ENCODE measurements around the gene ARHGEF28.

ARHGEF28 gene

GRCh38 chr5:73960426-73960825 lies 334.4 kb downstream of the ARHGEF28 start:
- DNase-seq (ENCODE audit: low read depth in 2 of 2) = no peak

GRCh38 chr5:73962801-73963425 lies 336.9 kb downstream of the ARHGEF28 start:
- DNase-seq (ENCODE audit: low read depth in 2 of 2) = no peak

- no peak for DNase-seq (ENCODE audit: low read depth in 2 of 2)
These were observed 338.4 kb downstream of the ARHGEF28 start for GRCh38 chr5:73964352-73964865.

GRCh38 chr5:73966451-73966850 lies 340.5 kb downstream of the ARHGEF28 start:
- DNase-seq (ENCODE audit: low read depth in 2 of 2) = no peak

- DNase-seq (ENCODE audit: low read depth in 2 of 2) = no peak
These were observed 341.4 kb downstream of the ARHGEF28 start for GRCh38 chr5:73967347-73967746.

GRCh38 chr5:73968246-73968645 lies 342.2 kb downstream of the ARHGEF28 start:
- no peak for DNase-seq (ENCODE audit: low read depth in 2 of 2)

GRCh38 chr5:73968729-73969128 lies 342.7 kb downstream of the ARHGEF28 start:
- no peak for DNase-seq (ENCODE audit: low read depth in 2 of 2)

GRCh38 chr5:73969195-73970036 lies 343.4 kb downstream of the ARHGEF28 start:
- DNase-seq (ENCODE audit: low read depth in 2 of 2) = no peak

- DNase-seq (ENCODE audit: low read depth in 2 of 2) = no peak
These were observed 345.3 kb downstream of the ARHGEF28 start for GRCh38 chr5:73971326-73971725.

- DNase-seq (ENCODE audit: low read depth in 2 of 2) = no peak
These were observed 347.1 kb downstream of the ARHGEF28 start for GRCh38 chr5:73973135-73973534.

GRCh38 chr5:73974871-73975360 lies 348.9 kb downstream of the ARHGEF28 start:
- DNase-seq (ENCODE audit: low read depth in 2 of 2) = no peak

GRCh38 chr5:73975845-73976244 lies 349.8 kb downstream of the ARHGEF28 start:
- no peak for DNase-seq (ENCODE audit: low read depth in 2 of 2)

- no peak for DNase-seq (ENCODE audit: low read depth in 2 of 2)
These were observed 351.1 kb downstream of the ARHGEF28 start for GRCh38 chr5:73977146-73977545.

- no peak for DNase-seq (ENCODE audit: low read depth in 2 of 2)
These were observed 353.3 kb downstream of the ARHGEF28 start for GRCh38 chr5:73979321-73979720.

- no peak for DNase-seq (ENCODE audit: low read depth in 2 of 2)
These were observed 355.7 kb downstream of the ARHGEF28 start for GRCh38 chr5:73981704-73982103.

- DNase-seq (ENCODE audit: low read depth in 2 of 2) = no peak
These were observed 357.6 kb downstream of the ARHGEF28 start for GRCh38 chr5:73983644-73984043.

- DNase-seq (ENCODE audit: low read depth in 2 of 2) = no peak
These were observed 359.1 kb downstream of the ARHGEF28 start for GRCh38 chr5:73985145-73985544.

- DNase-seq (ENCODE audit: low read depth in 2 of 2) = no peak
These were observed 360.7 kb downstream of the ARHGEF28 start for GRCh38 chr5:73986729-73987128.

GRCh38 chr5:73987915-73988314 lies 361.9 kb downstream of the ARHGEF28 start:
- DNase-seq (ENCODE audit: low read depth in 2 of 2) = no peak

- no peak for DNase-seq (ENCODE audit: low read depth in 2 of 2)
These were observed 364.0 kb downstream of the ARHGEF28 start for GRCh38 chr5:73989956-73990355.

All from stimulated activated CD4-positive, alpha-beta T cell treated with anti-CD3 and anti-CD28 coated beads, Interleukin-4, amount 100 ng/mL, for 48 hours (primary cell).